PFSK-1 (cell line): ENCODE data around the gene PRSS38.

ENCODE experiments used
- FOXP2 ChIP-seq: optimal IDR thresholded peaks from 2 replicates; pipeline ENCODE3; 2011; ENCODE audit warnings: borderline replicate concordance, control low read depth, inconsistent platforms; ENCODE audit not compliant: insufficient read depth; ENCODE audit errors: extremely low read length, extremely low read depth
- POLR2AphosphoS5 ChIP-seq: IDR thresholded peaks from 2 replicates; pipeline ENCODE4 v1.6.1; 2012; ENCODE audit warnings: low read depth, mild to moderate bottlenecking, control low read depth, low read length, moderate library complexity
- SIN3A ChIP-seq: IDR thresholded peaks from 2 replicates; pipeline ENCODE4 v1.6.1; 2012; ENCODE audit warnings: mild to moderate bottlenecking, low read length, moderate library complexity, borderline replicate concordance; ENCODE audit not compliant: insufficient read depth
- TAF1 ChIP-seq: IDR thresholded peaks from 2 replicates; pipeline ENCODE4 v1.6.1; 2012; ENCODE audit warnings: low read length, control low read depth, borderline replicate concordance; ENCODE audit not compliant: insufficient read depth
- TF ChIP-seq, protein P1 (sequence below), 2 experiments: IDR thresholded peaks; 2 replicates each; pipeline versions ENCODE4 v1.6.1 to v1.8.0; 2011 to 2012; ENCODE audit warnings: low read depth in 2 of 2, low read length in 2 of 2, control low read depth in 1 of 2, inconsistent platforms in 1 of 2, mild to moderate bottlenecking in 1 of 2, moderate library complexity in 1 of 2; ENCODE audit not compliant: insufficient read depth in 1 of 2

Gene PRSS38

DNA sequence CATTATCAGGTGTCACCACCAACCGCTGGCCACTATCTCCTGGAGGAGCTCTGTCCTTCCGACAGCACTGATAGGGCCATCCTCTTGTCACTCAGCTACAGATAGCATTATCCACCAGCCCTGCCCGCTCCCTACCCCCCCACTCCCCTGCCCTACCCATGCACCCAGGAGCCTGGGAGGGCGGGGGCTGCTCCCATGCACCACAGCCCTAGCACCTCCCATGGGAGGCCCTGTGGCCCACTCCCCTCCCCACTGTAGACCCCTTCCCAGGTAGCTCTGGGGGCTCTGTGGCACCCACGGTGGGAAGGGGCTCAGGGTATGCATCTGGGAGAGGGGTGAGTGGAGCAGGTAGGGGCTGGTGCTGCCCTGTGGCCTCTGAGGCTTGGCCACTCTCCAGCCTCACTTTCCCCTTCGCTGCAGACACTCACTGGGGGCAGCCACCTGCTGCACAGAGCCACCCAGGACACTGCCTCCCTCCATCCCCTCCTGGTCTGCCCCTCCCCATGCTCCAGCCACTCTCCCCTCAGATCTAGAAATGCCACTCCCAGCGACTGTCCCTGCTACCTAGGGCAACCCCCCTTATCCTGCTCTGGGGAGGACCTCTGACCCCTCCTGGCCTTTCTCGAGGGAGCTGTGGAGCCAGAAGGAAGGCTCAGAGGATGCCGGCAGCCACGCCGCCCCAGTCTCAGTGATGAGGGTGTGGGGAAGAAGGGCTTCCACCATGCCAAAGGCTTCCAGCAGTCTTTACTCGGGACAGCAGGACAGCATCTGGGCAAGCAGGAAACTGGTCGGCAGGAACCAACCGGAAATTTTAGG is 73.8 kb downstream of the PRSS38 start:
- TF ChIP-seq TAF1 (no peak), FOXP2 (no peak), SIN3A (no peak)
- TF ChIP-seq, protein P1, sequence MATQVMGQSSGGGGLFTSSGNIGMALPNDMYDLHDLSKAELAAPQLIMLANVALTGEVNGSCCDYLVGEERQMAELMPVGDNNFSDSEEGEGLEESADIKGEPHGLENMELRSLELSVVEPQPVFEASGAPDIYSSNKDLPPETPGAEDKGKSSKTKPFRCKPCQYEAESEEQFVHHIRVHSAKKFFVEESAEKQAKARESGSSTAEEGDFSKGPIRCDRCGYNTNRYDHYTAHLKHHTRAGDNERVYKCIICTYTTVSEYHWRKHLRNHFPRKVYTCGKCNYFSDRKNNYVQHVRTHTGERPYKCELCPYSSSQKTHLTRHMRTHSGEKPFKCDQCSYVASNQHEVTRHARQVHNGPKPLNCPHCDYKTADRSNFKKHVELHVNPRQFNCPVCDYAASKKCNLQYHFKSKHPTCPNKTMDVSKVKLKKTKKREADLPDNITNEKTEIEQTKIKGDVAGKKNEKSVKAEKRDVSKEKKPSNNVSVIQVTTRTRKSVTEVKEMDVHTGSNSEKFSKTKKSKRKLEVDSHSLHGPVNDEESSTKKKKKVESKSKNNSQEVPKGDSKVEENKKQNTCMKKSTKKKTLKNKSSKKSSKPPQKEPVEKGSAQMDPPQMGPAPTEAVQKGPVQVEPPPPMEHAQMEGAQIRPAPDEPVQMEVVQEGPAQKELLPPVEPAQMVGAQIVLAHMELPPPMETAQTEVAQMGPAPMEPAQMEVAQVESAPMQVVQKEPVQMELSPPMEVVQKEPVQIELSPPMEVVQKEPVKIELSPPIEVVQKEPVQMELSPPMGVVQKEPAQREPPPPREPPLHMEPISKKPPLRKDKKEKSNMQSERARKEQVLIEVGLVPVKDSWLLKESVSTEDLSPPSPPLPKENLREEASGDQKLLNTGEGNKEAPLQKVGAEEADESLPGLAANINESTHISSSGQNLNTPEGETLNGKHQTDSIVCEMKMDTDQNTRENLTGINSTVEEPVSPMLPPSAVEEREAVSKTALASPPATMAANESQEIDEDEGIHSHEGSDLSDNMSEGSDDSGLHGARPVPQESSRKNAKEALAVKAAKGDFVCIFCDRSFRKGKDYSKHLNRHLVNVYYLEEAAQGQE (IDR thresholded peaks at IDR 0.05; ENCODE audit: insufficient read depth in 1 of 2, low read depth in 2 of 2, low read length in 2 of 2), result no peak

DNA sequence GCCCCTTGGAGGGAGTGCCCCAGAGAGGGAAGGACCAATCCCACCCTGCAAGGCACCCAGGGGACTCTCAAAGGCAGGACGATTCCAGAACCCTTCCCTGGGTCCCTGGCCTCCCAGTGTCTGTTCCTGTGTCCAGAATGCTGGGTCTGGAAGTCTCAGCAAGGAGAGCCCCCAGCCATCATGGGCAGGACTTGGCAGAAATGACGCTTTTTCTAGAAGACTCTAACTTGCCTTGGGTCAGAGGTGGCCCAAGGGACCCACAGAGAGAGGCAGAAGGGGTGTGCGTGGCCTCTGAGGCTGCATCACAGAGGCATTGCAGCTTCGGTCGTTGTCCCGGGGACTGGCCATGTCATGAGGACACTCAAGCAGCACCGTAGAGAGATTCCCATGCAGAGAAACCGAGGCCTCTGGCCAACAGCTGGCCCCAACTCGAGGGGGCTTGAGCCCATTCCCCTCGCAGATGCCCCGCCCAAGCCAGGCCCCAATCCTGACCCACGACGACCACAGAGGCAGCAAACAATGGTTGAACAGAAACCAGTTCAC is 74.5 kb downstream of the PRSS38 start:
- TF ChIP-seq SIN3A (no peak), POLR2AphosphoS5 (no peak), FOXP2 (no peak), TAF1 (no peak)
- TF ChIP-seq, protein P1 (IDR thresholded peaks at IDR 0.05; ENCODE audit: insufficient read depth in 1 of 2, low read depth in 2 of 2, low read length in 2 of 2), result no peak

DNA sequence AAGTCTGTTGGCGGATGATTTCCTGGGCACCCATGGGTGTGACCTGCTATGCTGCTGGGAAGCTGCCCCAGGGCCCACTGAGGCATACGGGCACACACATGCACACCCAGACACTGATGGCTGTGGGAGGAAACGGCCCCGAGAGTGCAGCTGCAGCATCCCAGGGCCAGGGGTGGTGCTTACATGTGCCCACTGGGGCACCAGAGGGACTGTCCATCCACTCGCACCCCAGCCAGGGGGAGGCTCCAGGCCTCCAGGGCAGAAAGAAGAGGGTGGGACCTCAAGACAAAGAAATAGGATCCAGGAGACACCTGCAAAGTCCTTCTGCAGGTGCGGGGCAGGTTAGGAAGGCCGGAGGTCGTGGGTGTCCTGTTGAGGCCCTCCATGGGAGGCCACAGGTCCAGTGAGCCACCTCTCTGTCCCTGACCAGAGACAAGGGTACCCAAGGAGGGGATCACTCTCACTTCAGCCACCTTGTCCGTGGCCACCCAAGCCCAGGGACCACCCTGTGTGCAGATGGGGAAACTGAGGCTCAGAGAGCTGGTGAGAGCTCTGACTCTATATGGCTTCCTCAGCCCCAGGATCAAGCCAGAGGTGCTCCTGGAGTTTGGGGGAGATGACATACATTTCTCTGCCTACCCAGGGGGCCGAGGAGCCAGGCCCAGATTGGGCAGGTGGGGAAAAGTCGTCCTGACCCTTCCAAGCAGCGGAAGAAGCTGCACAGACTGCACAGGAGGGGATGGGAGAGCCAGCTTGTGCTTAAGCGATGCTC is 75.2 kb downstream of the PRSS38 start:
- no peak for TF ChIP-seq POLR2AphosphoS5
- no peak for TF ChIP-seq SIN3A
- TF ChIP-seq, protein P1 (IDR thresholded peaks at IDR 0.05; ENCODE audit: insufficient read depth in 1 of 2, low read depth in 2 of 2, low read length in 2 of 2), result no peak
- no peak for TF ChIP-seq FOXP2
- no peak for TF ChIP-seq TAF1

DNA sequence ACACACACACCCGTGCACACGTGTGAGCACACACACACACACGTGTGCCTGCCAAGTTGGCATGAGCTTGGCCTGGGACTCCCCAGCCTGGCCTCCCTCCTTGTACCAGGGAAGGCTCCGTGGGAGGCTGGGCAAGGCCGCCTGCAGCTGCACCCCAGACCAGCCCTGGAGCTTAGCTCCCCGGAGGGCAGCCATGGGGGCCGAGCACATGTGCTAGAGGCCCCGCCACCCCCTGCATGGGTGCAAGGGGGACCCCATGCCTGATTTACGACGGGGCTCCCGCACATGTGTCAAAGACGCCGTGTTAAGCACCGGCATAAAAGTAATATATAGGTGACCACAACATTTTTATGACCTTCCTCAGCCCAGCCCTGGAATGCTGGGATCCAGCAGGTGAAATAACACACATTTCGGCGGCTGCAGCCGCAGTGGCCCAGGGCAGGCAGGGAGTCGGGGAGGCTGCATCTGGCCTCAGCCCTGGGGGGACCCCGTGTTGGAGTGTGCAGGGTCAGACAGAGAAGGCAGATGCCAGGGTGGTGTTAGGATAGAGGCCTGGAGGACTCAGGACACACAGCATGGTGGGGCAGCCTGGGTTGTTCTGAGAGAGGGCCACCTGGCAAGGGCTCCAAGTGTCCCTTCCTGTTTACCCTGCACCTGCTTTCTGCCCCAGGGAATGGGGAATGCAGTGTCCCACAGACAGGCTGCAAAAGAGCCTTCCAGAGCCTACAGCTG is 75.9 kb downstream of the PRSS38 start:
- TF ChIP-seq, protein P1 (IDR thresholded peaks at IDR 0.05; ENCODE audit: insufficient read depth in 1 of 2, low read depth in 2 of 2, low read length in 2 of 2), result no peak
- TF ChIP-seq FOXP2 (no peak), POLR2AphosphoS5 (no peak), TAF1 (no peak), SIN3A (no peak)
